GM23338 (cell line): Measurements from ENCODE around the gene STRBP. TPM values are rescaled to one million over a fixed set of nuclear protein-coding genes. Genes with fewer than 3 reads are reported as not detected.

Experiments
- ATAC-seq: fragments of 200-7000 bp; cut with Tn5 transposase; 3 replicates; pipeline ENCODE4 v1.9.1; 2020
- DNase-seq: peaks from one replicate; pipeline ENCODE4 v3.0.0-alpha.2; 2015; ENCODE audit warnings: low spot score
- H2AFZ ChIP-seq: fragments of 200-600 bp; sonication (generic); 2 replicates; pipeline ENCODE4 v1.8.0; 2016; ENCODE audit warnings: antibody characterized with exemption, mild to moderate bottlenecking, moderate library complexity
- H3F3A ChIP-seq: fragments of 200-600 bp; sonication (generic); replicated peaks from 2 replicates; pipeline ENCODE4 v1.8.0; 2017; ENCODE audit warnings: antibody characterized with exemption, mixed run types, low read depth
- H3K27ac ChIP-seq: fragments of 200-600 bp; sonication (generic); 2 replicates; pipeline ENCODE4 v1.6.1; 2016; ENCODE audit warnings: low read depth
- H3K27me3 ChIP-seq: fragments of 200-600 bp; sonication (generic); 2 replicates; pipeline ENCODE4 v1.8.0; 2016; ENCODE audit warnings: mild to moderate bottlenecking, mixed run types, moderate library complexity; ENCODE audit not compliant: insufficient read depth
- H3K36me3 ChIP-seq: fragments of 200-600 bp; sonication (generic); 2 replicates; pipeline ENCODE4 v1.8.0; 2016; ENCODE audit warnings: mild to moderate bottlenecking; ENCODE audit not compliant: insufficient read depth
- H3K4me1 ChIP-seq: fragments of 200-600 bp; sonication (generic); 2 replicates; pipeline ENCODE4 v1.8.0; 2016; ENCODE audit warnings: mild to moderate bottlenecking, moderate library complexity; ENCODE audit not compliant: insufficient read depth
- H3K4me2 ChIP-seq: fragments of 200-600 bp; sonication (generic); 2 replicates; pipeline ENCODE4 v1.7.1; 2017; ENCODE audit warnings: mixed run types
- H3K4me3 ChIP-seq: fragments of 200-600 bp; sonication (generic); 2 replicates; pipeline ENCODE4 v1.6.1; 2016; ENCODE audit warnings: mixed run types
- H3K79me2 ChIP-seq: fragments of 200-600 bp; sonication (generic); replicated peaks from 2 replicates; pipeline ENCODE4 v1.8.0; 2017; ENCODE audit warnings: mild to moderate bottlenecking; ENCODE audit not compliant: insufficient read depth
- H3K9me2 ChIP-seq: fragments of 200-600 bp; sonication (generic); 2 replicates; pipeline ENCODE4 v1.8.0; 2017; ENCODE audit not compliant: insufficient read depth
- H4K20me1 ChIP-seq: fragments of 200-600 bp; sonication (generic); replicated peaks from 2 replicates; pipeline ENCODE4 v1.8.0; 2017; ENCODE audit warnings: mild to moderate bottlenecking; ENCODE audit not compliant: insufficient read depth
- H3K27ac Mint-ChIP-seq: 2 replicates; pipeline ENCODE4 v1.8.0; 2020; ENCODE audit warnings: inconsistent platforms, mild to moderate bottlenecking, moderate library complexity, mixed read lengths
- H3K27me3 Mint-ChIP-seq: 3 replicates; pipeline ENCODE4 v1.8.0; 2022; ENCODE audit warnings: low read depth, mild to moderate bottlenecking, moderate library complexity, mixed read lengths, inconsistent platforms; ENCODE audit not compliant: insufficient read depth, poor library complexity
- H3K36me3 Mint-ChIP-seq: 3 replicates; pipeline ENCODE4 v1.8.0; 2021; ENCODE audit warnings: low read depth, mild to moderate bottlenecking, inconsistent platforms, moderate library complexity, mixed read lengths
- H3K4me1 Mint-ChIP-seq: 3 replicates; pipeline ENCODE4 v1.8.0; 2020; ENCODE audit warnings: mild to moderate bottlenecking, inconsistent platforms, mixed read lengths
- H3K4me3 Mint-ChIP-seq: 3 replicates; pipeline ENCODE4 v1.8.0; 2021; ENCODE audit warnings: moderate library complexity, mild to moderate bottlenecking, inconsistent platforms, mixed read lengths
- H3K9me3 Mint-ChIP-seq: 3 replicates; pipeline ENCODE4 v1.8.0; 2020; ENCODE audit warnings: moderate library complexity, mild to moderate bottlenecking, inconsistent platforms, mixed read lengths
- EZH2 ChIP-seq: fragments of 200-600 bp; sonication (generic); IDR thresholded peaks from one replicate; pipeline ENCODE4 v1.8.0; 2017; ENCODE audit warnings: antibody characterized with exemption, mild to moderate bottlenecking, low read depth; ENCODE audit not compliant: unreplicated experiment
- JUNB ChIP-seq: IDR thresholded peaks from one replicate; pipeline ENCODE4 v1.6.1; 2016; ENCODE audit warnings: antibody characterized with exemption; ENCODE audit not compliant: unreplicated experiment
- STAT1 ChIP-seq: IDR thresholded peaks from one replicate; pipeline ENCODE4 v1.6.1; 2016; ENCODE audit warnings: antibody characterized with exemption; ENCODE audit not compliant: unreplicated experiment
- ZNF114 ChIP-seq: fragments of 250-450 bp; sonication (Bioruptor Pico); IDR thresholded peaks from 2 replicates; pipeline ENCODE4 v1.5.0; 2020; ENCODE audit warnings: mild to moderate bottlenecking, moderate library complexity
- polyA plus RNA-seq: library from polyadenylated mRNA; unstranded; fragments of >200 nt; fragmentation: Nextera tagmentation; extraction: Ambion mirVana; gene quantifications from 2 replicates; pipeline ENCODE4 v1.2.1, GENCODE V29; 2016
- total RNA-seq: library from RNA; depleted of rRNA; stranded (reverse); fragments of >200 nt; shearing (Covaris generic); gene quantifications from 2 replicates; pipeline ENCODE4 v1.2.3, GENCODE V29; 2014
- TF ChIP-seq, protein P1 (sequence below): IDR thresholded peaks from one replicate; pipeline ENCODE4 v1.6.1; 2018; ENCODE audit warnings: antibody characterized with exemption; ENCODE audit not compliant: unreplicated experiment
- TF ChIP-seq, protein P2 (sequence below), 2 experiments: fragments of 200-600 bp in 1 of 2; sonication (generic) in 1 of 2; conservative IDR thresholded peaks; 2 replicates each; pipeline versions ENCODE4 v1.5.1 to v1.6.1; 2016 to 2017; ENCODE audit warnings: antibody characterized with exemption in 2 of 2, low read depth in 2 of 2, mild to moderate bottlenecking in 2 of 2, moderate library complexity in 1 of 2

The STRBP gene
- total and polyA plus RNA-seq, 2 experiments from 2014 or later = 80.5 to 116 TPM

DNA sequence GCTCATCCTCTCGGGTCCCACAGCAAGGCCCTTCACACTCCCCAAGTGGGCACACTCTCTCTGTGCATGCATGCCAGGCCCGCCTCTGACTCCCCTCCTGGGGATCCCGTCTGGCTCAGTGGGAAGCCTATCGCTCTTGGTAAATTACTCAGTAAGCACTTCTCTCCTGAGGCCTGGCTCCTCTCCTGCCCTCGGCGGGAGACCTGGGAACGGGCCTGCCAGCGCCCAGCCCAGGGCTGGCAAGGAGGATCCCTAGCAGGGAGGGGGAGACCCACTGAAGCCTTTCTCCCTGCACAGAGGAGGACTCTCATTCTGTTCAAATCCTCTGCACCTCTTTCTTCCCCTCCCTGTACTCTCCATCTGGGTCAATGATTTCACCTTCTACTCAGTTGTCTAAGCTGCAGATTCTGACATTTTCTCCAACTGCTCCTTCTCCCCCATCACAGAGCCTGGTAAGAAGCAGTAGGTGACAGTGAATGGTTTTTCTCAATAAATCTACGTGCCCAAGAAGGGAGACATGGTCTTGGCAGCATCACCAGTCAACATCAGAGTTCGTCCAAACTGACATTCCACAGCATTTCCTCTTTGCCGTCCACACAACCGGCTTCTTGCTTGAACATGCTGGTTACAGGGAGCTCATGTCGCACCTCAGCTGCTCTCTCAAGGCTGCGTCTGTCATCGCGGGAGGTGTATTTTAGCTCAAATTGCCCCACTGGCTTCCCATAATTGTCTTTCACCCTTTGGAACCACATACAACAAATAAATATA, 153.1 kb downstream of the STRBP start:
- no peak for ATAC-seq
- H3K4me1 Mint-ChIP-seq = peaks cover 31% of the 10 kb centered on the region
- Histone ChIP-seq H3K4me1 (peaks cover 17% of the 10 kb centered on the region), H3K27ac (no peak overlapping the region), H3K9me2 (no peaks in the 10 kb centered on the region), H3K79me2 (no peaks in the 10 kb centered on the region), H4K20me1 (peaks cover 6% of the 10 kb centered on the region), H3K4me2 (no peak overlapping the region), H3K36me3 (0 out of 2 replicates have a peak, but pooled peaks cover 5% of the 10 kb centered on the region), H2AFZ (no peak overlapping the region), H3K4me3 (no peak overlapping the region), H3F3A (peaks cover 9% of the 10 kb centered on the region; the same call in 1 of the 2 replicates), H3K27me3 (no peaks in the 10 kb centered on the region)
- H3K27ac Mint-ChIP-seq = no peak overlapping the region
- no peaks in the 10 kb centered on the region; the same call in 1 of the 3 replicates for H3K9me3 Mint-ChIP-seq
- peaks cover 16% of the 10 kb centered on the region for H3K27me3 Mint-ChIP-seq
- peaks cover 23% of the 10 kb centered on the region for H3K36me3 Mint-ChIP-seq
- no peak for TF ChIP-seq ZNF114 (CRISPR knock-in tag)
- TF ChIP-seq, protein P1, sequence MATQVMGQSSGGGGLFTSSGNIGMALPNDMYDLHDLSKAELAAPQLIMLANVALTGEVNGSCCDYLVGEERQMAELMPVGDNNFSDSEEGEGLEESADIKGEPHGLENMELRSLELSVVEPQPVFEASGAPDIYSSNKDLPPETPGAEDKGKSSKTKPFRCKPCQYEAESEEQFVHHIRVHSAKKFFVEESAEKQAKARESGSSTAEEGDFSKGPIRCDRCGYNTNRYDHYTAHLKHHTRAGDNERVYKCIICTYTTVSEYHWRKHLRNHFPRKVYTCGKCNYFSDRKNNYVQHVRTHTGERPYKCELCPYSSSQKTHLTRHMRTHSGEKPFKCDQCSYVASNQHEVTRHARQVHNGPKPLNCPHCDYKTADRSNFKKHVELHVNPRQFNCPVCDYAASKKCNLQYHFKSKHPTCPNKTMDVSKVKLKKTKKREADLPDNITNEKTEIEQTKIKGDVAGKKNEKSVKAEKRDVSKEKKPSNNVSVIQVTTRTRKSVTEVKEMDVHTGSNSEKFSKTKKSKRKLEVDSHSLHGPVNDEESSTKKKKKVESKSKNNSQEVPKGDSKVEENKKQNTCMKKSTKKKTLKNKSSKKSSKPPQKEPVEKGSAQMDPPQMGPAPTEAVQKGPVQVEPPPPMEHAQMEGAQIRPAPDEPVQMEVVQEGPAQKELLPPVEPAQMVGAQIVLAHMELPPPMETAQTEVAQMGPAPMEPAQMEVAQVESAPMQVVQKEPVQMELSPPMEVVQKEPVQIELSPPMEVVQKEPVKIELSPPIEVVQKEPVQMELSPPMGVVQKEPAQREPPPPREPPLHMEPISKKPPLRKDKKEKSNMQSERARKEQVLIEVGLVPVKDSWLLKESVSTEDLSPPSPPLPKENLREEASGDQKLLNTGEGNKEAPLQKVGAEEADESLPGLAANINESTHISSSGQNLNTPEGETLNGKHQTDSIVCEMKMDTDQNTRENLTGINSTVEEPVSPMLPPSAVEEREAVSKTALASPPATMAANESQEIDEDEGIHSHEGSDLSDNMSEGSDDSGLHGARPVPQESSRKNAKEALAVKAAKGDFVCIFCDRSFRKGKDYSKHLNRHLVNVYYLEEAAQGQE = no peak
- no peak for TF ChIP-seq JUNB
- no peak for TF ChIP-seq EZH2
- no peak for TF ChIP-seq STAT1
- TF ChIP-seq, protein P2, sequence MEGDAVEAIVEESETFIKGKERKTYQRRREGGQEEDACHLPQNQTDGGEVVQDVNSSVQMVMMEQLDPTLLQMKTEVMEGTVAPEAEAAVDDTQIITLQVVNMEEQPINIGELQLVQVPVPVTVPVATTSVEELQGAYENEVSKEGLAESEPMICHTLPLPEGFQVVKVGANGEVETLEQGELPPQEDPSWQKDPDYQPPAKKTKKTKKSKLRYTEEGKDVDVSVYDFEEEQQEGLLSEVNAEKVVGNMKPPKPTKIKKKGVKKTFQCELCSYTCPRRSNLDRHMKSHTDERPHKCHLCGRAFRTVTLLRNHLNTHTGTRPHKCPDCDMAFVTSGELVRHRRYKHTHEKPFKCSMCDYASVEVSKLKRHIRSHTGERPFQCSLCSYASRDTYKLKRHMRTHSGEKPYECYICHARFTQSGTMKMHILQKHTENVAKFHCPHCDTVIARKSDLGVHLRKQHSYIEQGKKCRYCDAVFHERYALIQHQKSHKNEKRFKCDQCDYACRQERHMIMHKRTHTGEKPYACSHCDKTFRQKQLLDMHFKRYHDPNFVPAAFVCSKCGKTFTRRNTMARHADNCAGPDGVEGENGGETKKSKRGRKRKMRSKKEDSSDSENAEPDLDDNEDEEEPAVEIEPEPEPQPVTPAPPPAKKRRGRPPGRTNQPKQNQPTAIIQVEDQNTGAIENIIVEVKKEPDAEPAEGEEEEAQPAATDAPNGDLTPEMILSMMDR (conservative IDR thresholded peaks at IDR 0.05; ENCODE audit: low read depth in 2 of 2) = no peak
- no peak overlapping the region for H3K4me3 Mint-ChIP-seq
- DNase-seq = no peak

DNA sequence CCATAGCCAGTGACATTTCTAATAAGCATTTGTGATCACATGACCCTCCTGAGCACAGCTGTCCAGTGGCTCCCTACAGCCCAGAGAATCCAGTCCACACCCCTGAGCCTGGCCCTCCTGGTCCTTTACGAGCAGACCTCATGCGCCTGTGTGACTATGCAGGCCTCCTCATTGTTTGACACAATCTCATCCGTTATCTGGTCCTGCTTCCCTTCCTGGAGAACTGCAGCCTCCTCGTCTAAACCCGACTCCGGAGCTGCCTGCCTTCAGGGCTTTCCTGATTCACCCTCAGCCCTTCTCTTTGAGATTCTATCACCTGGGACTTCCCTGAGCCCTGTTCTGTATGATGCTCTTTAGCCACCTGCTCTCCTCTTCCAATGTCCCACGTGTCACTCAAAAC, 155.2 kb downstream of the STRBP start:
- no peak for DNase-seq
- Mint-ChIP-seq H3K4me1 (peaks cover 26% of the 10 kb centered on the region), H3K4me3 (no peak overlapping the region), H3K27ac (peak overlapping the region; percentile 16; the same call in 1 of the 2 replicates), H3K36me3 (peaks cover 36% of the 10 kb centered on the region), H3K27me3 (peaks cover 19% of the 10 kb centered on the region), H3K9me3 (no peaks in the 10 kb centered on the region; the same call in 1 of the 3 replicates)
- H3K27ac ChIP-seq = peak overlapping the region; percentile 69; the same call in 1 of the 2 replicates
- no peaks in the 10 kb centered on the region for H3K9me2 ChIP-seq
- H4K20me1 ChIP-seq = peaks cover 8% of the 10 kb centered on the region
- no peak overlapping the region for H2AFZ ChIP-seq
- H3F3A ChIP-seq = peaks cover 9% of the 10 kb centered on the region; the same call in 1 of the 2 replicates
- H3K27me3 ChIP-seq = no peaks in the 10 kb centered on the region
- no peak for ATAC-seq
- H3K4me3 ChIP-seq = no peak overlapping the region
- 0 out of 2 replicates have a peak, but pooled peaks cover 5% of the 10 kb centered on the region for H3K36me3 ChIP-seq
- peaks cover 11% of the 10 kb centered on the region for H3K4me1 ChIP-seq
- H3K79me2 ChIP-seq = no peaks in the 10 kb centered on the region
- H3K4me2 ChIP-seq = no peak overlapping the region
- TF ChIP-seq, protein P2 (conservative IDR thresholded peaks at IDR 0.05; ENCODE audit: low read depth in 2 of 2) = no peak
- TF ChIP-seq JUNB = no peak
